H9 (cell line): Measurements from ENCODE around the gene KLHL3. TPM values are rescaled to one million over a fixed set of nuclear protein-coding genes. Genes with fewer than 3 reads are reported as not detected.

Source experiments
- DNase-seq: peaks from one replicate; pipeline ENCODE4 v3.0.0-alpha.2; 2017
- H2AFZ ChIP-seq: one replicate; pipeline ENCODE4 v1.6.1; 2013; ENCODE audit warnings: mild to moderate bottlenecking, low read length, control low read depth, moderate library complexity
- H2AK5ac ChIP-seq: 2 replicates; pipeline ENCODE4 v1.6.1; 2013; ENCODE audit warnings: low read length, control low read depth, mixed read lengths; ENCODE audit not compliant: insufficient read length
- H2BK120ac ChIP-seq: one replicate; pipeline ENCODE4 v1.6.1; 2013; ENCODE audit warnings: low read depth, mild to moderate bottlenecking, low read length, control low read depth, inconsistent platforms; ENCODE audit not compliant: poor library complexity, severe bottlenecking
- H2BK12ac ChIP-seq: 2 replicates; pipeline ENCODE4 v1.6.1; 2013; ENCODE audit warnings: low read length, control low read depth, mixed read lengths, low read depth; ENCODE audit not compliant: insufficient read length
- H2BK15ac ChIP-seq: 2 replicates; pipeline ENCODE4 v1.6.1; 2013; ENCODE audit warnings: low read depth, low read length, control low read depth
- H2BK20ac ChIP-seq: one replicate; pipeline ENCODE4 v1.6.1; 2013; ENCODE audit warnings: low read depth, mild to moderate bottlenecking, low read length, control low read depth, inconsistent platforms; ENCODE audit not compliant: poor library complexity, severe bottlenecking
- H2BK5ac ChIP-seq: 2 replicates; pipeline ENCODE4 v1.6.1; 2013; ENCODE audit warnings: low read length, control low read depth, mixed read lengths; ENCODE audit not compliant: insufficient read length
- H3K14ac ChIP-seq: 2 replicates; pipeline ENCODE4 v1.6.1; 2013; ENCODE audit warnings: low read length, control low read depth; ENCODE audit not compliant: insufficient read depth
- H3K18ac ChIP-seq: 2 replicates; pipeline ENCODE4 v1.6.1; 2013; ENCODE audit warnings: low read depth, mild to moderate bottlenecking, mixed read lengths, low read length, control low read depth; ENCODE audit not compliant: insufficient read length
- H3K23ac ChIP-seq: 2 replicates; pipeline ENCODE4 v1.6.1; 2013; ENCODE audit warnings: low read length, control low read depth, mixed read lengths, low read depth; ENCODE audit not compliant: insufficient read length
- H3K23me2 ChIP-seq: 2 replicates; pipeline ENCODE4 v1.6.1; 2013; ENCODE audit warnings: low read depth, mild to moderate bottlenecking, mixed read lengths, low read length, control low read depth; ENCODE audit not compliant: insufficient read length, poor library complexity, severe bottlenecking
- H3K27ac ChIP-seq: 2 replicates; pipeline ENCODE4 v1.5.1; 2013; ENCODE audit warnings: low read length, control low read depth, mixed read lengths, low read depth; ENCODE audit not compliant: insufficient read length
- H3K27me3 ChIP-seq: 2 replicates; pipeline ENCODE4 v1.6.1; 2013; ENCODE audit warnings: low read length, control low read depth, inconsistent platforms; ENCODE audit not compliant: insufficient read depth
- H3K4ac ChIP-seq: 2 replicates; pipeline ENCODE4 v1.6.1; 2013; ENCODE audit warnings: low read depth, mild to moderate bottlenecking, control low read depth, inconsistent platforms, low read length, moderate library complexity
- H3K4me1 ChIP-seq: 2 replicates; pipeline ENCODE4 v1.6.1; 2013; ENCODE audit warnings: low read length, control low read depth, inconsistent platforms; ENCODE audit not compliant: insufficient read depth
- H3K4me2 ChIP-seq: 2 replicates; pipeline ENCODE4 v1.6.1; 2013; ENCODE audit warnings: low read length, control low read depth, mixed read lengths; ENCODE audit not compliant: insufficient read length, insufficient read depth
- H3K56ac ChIP-seq: 2 replicates; pipeline ENCODE4 v1.6.1; 2013; ENCODE audit warnings: low read depth, mild to moderate bottlenecking, mixed read lengths, low read length, control low read depth; ENCODE audit not compliant: insufficient read length
- H3K79me1 ChIP-seq: 2 replicates; pipeline ENCODE4 v1.6.1; 2013; ENCODE audit warnings: low read depth, mild to moderate bottlenecking, moderate library complexity, low read length, control low read depth, inconsistent platforms; ENCODE audit not compliant: insufficient read depth, poor library complexity, severe bottlenecking
- H3K79me2 ChIP-seq: 2 replicates; pipeline ENCODE4 v1.6.1; 2013; ENCODE audit warnings: low read length, control low read depth, inconsistent platforms; ENCODE audit not compliant: insufficient read depth
- H3K9ac ChIP-seq: 2 replicates; pipeline ENCODE4 v1.6.1; 2013; ENCODE audit warnings: low read length, control low read depth, mixed read lengths; ENCODE audit not compliant: insufficient read length; ENCODE audit errors: extremely low read depth
- H3K9me3 ChIP-seq: one replicate; pipeline ENCODE4 v1.6.1; 2013; ENCODE audit warnings: low read depth, low read length, inconsistent platforms; ENCODE audit not compliant: control insufficient read depth
- H3T11ph ChIP-seq: one replicate; pipeline ENCODE4 v1.6.1; 2013; ENCODE audit warnings: mild to moderate bottlenecking, low read length, control low read depth, inconsistent platforms
- H4K20me1 ChIP-seq: one replicate; pipeline ENCODE4 v1.6.1; 2013; ENCODE audit not compliant: control insufficient read depth, insufficient read length, insufficient read depth
- H4K5ac ChIP-seq: 2 replicates; pipeline ENCODE4 v1.6.1; 2013; ENCODE audit warnings: low read depth, mild to moderate bottlenecking, mixed read lengths, low read length, control low read depth; ENCODE audit not compliant: insufficient read length
- H4K8ac ChIP-seq: replicated peaks from 2 replicates; pipeline ENCODE4 v1.6.1; 2013; ENCODE audit warnings: low read length, control low read depth, mixed read lengths, low read depth; ENCODE audit not compliant: insufficient read length
- H4K91ac ChIP-seq: 2 replicates; pipeline ENCODE4 v1.6.1; 2013; ENCODE audit warnings: low read depth, mild to moderate bottlenecking, moderate library complexity, mixed read lengths, low read length, control low read depth; ENCODE audit not compliant: insufficient read length
- H3K27ac Mint-ChIP-seq, 3 experiments: 2 replicates in 2 of 3; 3 replicates in 1 of 3; pipeline ENCODE4 v1.8.0; 2020 to 2021; ENCODE audit warnings: mixed read lengths in 3 of 3, mild to moderate bottlenecking in 1 of 3, moderate library complexity in 1 of 3
- H3K27me3 Mint-ChIP-seq: 2 replicates; pipeline ENCODE4 v1.8.0; 2021; ENCODE audit warnings: low read depth, mild to moderate bottlenecking, moderate library complexity, mixed read lengths
- H3K36me3 Mint-ChIP-seq, 3 experiments: 2 replicates in 2 of 3; 3 replicates in 1 of 3; pipeline ENCODE4 v1.8.0; 2020 to 2021; ENCODE audit warnings: low read depth in 3 of 3, mixed read lengths in 3 of 3; ENCODE audit not compliant: insufficient read depth in 1 of 3
- H3K4me1 Mint-ChIP-seq, 2 experiments: 2 replicates each; pipeline ENCODE4 v1.8.0; 2020; ENCODE audit warnings: mixed read lengths in 2 of 2
- H3K4me3 Mint-ChIP-seq, 2 experiments: 2 replicates in 1 of 2; 3 replicates in 1 of 2; pipeline ENCODE4 v1.8.0; 2020 to 2021; ENCODE audit warnings: mild to moderate bottlenecking in 2 of 2, mixed read lengths in 2 of 2, moderate library complexity in 1 of 2
- H3K9me3 Mint-ChIP-seq, 2 experiments: 2 replicates in 1 of 2; 3 replicates in 1 of 2; pipeline ENCODE4 v1.8.0; 2020; ENCODE audit warnings: mild to moderate bottlenecking in 2 of 2, mixed read lengths in 2 of 2, moderate library complexity in 1 of 2
- WGBS: extraction: QIAGEN DNeasy Blood & Tissue Kit; methylation state at CpG from one replicate; pipeline ENCODE4 v1.1.7; 2013; ENCODE audit warnings: missing lambda C conversion rate, low lambda C conversion rate, mixed read lengths; ENCODE audit not compliant: insufficient read length; ENCODE audit errors: extremely low coverage; 5-methylcytosine and 5-hydroxymethylcytosine counted together
- total RNA-seq: library from RNA; stranded (reverse); gene quantifications from 2 replicates; pipeline ENCODE4 v1.2.1, GENCODE V29; 2021
- TF ChIP-seq, protein P1 (sequence below): fragments of 200-600 bp; sonication (generic); conservative IDR thresholded peaks from 3 replicates; pipeline ENCODE4 v1.8.0; 2021; ENCODE audit warnings: antibody characterized with exemption, mild to moderate bottlenecking

KLHL3 gene
- total RNA-seq, 1 experiment from 2014 or later, result 12.8 TPM

DNA sequence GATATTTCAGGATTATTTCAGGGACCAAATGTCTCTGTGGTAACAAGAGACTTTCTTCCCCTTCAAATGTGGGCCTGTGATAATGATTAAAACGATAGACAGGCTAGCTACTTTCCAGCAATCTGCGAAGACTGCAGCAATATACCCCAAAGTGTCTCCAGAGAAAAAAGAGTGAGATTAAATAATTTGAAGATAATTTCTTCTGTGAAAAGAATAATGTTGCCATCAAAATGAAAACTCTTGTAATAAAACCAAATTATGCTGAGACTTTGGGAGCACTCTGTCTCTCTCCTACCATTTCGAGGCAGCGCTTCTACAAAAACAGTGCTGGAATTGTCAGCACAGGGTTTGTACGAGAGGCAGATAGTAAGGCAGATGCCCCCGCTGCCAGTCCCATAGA lies 132.5 kb downstream of the KLHL3 start:
- Histone ChIP-seq H3K9ac (no peak overlapping the region), H3K4ac (no peak overlapping the region), H3K79me1 (no peaks in the 10 kb centered on the region), H3K4me1 (no peaks in the 10 kb centered on the region), H2AK5ac (no peak overlapping the region), H3T11ph (no peak overlapping the region), H4K91ac (no peak overlapping the region), H2BK20ac (no peak overlapping the region), H4K20me1 (no peaks in the 10 kb centered on the region), H3K18ac (no peak overlapping the region), H3K4me2 (no peak overlapping the region), H2AFZ (no peak overlapping the region), H2BK12ac (no peak overlapping the region), H3K27ac (no peak overlapping the region), H3K27me3 (no peaks in the 10 kb centered on the region), H3K23me2 (no peaks in the 10 kb centered on the region), H3K23ac (no peak overlapping the region), H4K5ac (no peak overlapping the region), H3K56ac (no peak overlapping the region), H3K79me2 (no peaks in the 10 kb centered on the region), H3K9me3 (no peaks in the 10 kb centered on the region), H4K8ac (no peak overlapping the region), H2BK120ac (no peak overlapping the region), H3K14ac (no peak overlapping the region), H2BK15ac (no peak overlapping the region), H2BK5ac (no peak overlapping the region)
- TF ChIP-seq, protein P1, sequence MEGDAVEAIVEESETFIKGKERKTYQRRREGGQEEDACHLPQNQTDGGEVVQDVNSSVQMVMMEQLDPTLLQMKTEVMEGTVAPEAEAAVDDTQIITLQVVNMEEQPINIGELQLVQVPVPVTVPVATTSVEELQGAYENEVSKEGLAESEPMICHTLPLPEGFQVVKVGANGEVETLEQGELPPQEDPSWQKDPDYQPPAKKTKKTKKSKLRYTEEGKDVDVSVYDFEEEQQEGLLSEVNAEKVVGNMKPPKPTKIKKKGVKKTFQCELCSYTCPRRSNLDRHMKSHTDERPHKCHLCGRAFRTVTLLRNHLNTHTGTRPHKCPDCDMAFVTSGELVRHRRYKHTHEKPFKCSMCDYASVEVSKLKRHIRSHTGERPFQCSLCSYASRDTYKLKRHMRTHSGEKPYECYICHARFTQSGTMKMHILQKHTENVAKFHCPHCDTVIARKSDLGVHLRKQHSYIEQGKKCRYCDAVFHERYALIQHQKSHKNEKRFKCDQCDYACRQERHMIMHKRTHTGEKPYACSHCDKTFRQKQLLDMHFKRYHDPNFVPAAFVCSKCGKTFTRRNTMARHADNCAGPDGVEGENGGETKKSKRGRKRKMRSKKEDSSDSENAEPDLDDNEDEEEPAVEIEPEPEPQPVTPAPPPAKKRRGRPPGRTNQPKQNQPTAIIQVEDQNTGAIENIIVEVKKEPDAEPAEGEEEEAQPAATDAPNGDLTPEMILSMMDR, result no peak
- DNase-seq, result no peak
- Mint-ChIP-seq H3K27ac (no peak overlapping the region), H3K9me3 (no peaks in the 10 kb centered on the region; a peak in 1 of 5 replicates), H3K36me3 (no peaks in the 10 kb centered on the region), H3K27me3 (peaks cover 14% of the 10 kb centered on the region), H3K4me3 (no peak overlapping the region), H3K4me1 (peaks cover 12 to 14% of the 10 kb centered on the region in 2 experiments)
- WGBS, result no CpG with 5 or more reads among the region's 6 CpGs
